ENCODE results near the gene OR14A2.

OR14A2 gene

GRCh38 chr1:247740721-247741120, 7.2 kb downstream of the OR14A2 start:
- no peak for TF ChIP-seq CTCF (IDR thresholded peaks at IDR 0.05)

DNA sequence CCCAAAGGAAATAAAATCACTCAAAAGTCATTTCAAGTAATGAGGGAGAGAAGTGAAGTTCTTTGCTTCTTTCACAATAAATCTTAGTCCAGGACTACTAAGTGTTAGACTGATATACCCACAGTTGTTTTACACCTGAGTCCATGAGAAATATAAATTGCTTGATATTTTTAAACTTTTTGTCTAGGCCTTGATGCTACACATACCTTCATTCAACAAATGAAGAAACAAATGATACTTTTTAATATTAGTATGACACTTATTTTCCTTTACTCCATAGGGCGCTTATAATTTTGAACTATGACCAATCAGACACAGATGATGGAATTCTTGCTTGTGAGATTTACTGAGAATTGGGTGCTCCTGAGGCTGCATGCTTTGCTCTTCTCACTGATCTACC, 9.6 kb downstream of the OR14A2 start, which contains the start of gene OR14K1:
OR14K1 (plus strand) TSS at position 301 of the 400 bp plus-strand sequence; CDS start at position 301, 0 bp downstream.
- no peak for TF ChIP-seq CTCF (IDR thresholded peaks at IDR 0.05)

DNA sequence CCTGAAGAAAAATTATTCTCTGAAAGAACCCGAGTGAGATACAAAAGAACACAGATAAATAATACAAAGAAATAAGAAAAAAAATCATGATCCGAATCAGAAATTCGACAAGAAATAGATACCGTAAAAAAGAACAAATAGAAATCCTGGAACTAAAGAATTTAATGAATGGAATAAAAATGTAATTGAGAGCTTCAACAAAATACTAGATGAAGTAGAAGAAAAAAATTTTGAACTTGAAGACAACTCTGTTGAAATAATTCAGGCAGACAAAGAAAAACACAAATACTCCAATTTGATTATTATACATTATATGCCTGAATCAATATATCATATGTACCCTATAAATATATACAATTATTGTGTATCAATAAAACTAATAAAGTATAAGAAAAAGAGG, 26.7 kb downstream of the OR14A2 start:
- no peak for TF ChIP-seq CTCF (IDR thresholded peaks at IDR 0.05)

DNA sequence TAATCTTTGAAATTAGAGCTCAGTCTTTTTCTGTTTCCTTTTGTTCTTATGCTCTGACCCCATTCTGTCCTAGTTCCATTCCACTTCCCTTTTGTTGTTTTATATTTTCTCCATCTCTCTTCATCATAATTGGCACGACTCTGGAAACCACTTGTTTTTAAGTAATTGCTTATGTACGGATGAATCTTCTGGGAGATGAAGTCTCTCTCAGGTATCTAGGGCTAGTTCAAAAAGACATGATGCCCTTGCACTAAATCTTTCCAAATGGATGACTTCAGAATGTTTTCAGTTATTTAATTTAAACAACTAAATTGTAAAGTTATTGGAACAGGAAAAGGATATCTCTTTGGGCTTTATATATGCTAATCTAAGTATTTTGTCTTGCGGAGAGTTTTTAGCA, 31.4 kb downstream of the OR14A2 start, which contains the start of gene OR6F1:
OR6F1 (minus strand) TSS at position 101 of the 400 bp plus-strand sequence. CDS start 3,891 bp downstream, outside the sequence.
- no peak for TF ChIP-seq CTCF (IDR thresholded peaks at IDR 0.05)

DNA sequence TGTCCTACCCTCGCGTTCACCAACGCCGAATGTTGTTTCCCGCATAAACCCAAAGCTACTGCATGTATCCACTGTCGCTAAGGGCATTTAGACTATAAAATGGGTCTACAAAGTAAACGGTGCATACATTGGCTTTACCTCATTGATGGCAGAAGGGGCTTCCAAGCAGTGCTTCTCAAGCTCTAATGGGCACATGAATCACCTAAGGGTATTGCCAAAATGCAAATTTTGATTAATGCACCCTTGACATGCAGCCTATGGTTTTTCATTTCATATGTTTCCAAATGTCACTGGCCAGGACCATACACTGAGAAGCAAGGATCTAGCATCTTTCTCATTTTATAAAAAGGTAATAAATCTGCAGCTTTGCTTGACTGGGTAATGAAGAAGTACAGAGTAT, 34.2 kb downstream of the OR14A2 start:
- TF ChIP-seq CTCF (IDR thresholded peaks at IDR 0.05): no peak

- no peak for TF ChIP-seq CTCF (IDR thresholded peaks at IDR 0.05)
Observed at GRCh38 chr1:247701338-247701737, 46.6 kb downstream of the OR14A2 start.

DNA sequence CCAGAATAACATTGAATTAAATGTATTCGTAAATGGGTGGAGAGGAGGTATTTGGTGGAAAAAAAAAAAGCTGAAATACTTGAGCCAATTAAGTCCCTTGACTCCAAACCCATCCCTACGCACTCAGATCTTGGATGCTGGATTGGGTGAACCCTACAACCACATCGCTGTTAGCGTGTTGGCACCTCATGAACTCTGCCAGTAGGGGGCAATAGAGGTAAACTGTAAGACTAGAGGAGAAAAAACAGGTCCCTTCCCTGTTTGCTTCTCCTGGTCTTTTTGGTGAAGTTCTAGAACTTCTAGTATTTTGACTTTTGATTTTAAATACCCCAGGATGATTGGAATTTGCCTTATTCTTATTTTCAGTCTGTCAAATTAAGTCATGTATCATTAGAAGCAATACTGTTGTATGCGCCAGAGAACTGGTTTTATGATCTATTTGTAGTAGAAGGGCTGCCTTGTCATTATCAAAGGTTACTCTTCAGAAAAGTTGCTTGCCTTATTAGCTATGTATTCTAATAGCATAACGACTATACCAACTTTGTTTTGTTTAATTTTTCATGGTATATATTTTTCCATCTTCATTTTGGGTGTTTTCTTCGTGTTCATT, 66.5 kb downstream of the OR14A2 start:
- TF ChIP-seq CTCF (IDR thresholded peaks at IDR 0.05): peak; percentile 93

- no peak for TF ChIP-seq CTCF (IDR thresholded peaks at IDR 0.05)
Observed at GRCh38 chr1:247680171-247680570, 67.8 kb downstream of the OR14A2 start.
